ENCODE results near the gene PHYKPL.

Gene PHYKPL

DNA sequence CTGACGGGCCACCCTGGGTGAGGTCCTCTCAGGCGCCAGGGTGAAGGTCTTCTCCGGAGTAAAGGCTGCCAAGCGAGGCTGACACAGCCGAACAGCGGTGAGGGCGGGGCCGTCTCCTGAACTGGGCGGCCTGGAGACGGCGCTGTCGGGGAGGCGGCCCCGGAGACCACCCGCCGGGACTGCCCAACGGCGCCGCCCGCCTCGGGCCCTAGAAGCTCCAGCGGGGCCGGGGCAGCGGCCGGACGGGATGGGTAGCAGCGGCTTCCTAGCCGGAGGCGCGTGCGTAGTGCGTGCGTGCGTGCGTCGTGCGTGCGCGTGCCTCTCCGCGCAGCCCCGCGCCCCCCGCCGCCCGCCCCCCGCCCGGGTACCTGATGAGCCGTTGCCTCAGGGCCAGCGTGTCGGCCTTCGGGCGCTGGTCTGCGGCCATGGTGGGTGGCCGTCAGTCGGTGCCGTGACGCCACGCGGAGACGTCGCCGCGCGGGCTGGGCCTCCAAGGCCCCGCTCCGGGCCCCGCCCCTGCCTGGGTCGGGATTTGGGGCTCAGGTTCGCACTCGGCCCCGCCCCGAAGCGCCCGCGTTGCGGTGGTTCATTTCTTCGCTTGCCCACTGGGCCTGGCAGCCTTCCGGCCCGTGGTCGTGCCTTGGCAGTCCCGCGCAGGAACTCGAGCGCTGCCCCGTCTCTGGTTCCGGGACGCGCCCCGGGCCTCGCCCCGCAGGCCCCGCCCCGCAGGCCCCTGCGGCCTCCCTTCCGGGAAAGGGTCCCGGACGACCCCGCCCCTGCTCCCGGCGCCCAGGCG, at the start of gene PHYKPL:
Gene PHYKPL, minus strand, starts transcription at position 679 of the 796 bp plus-strand sequence. Its CDS starts 252 bp downstream, at position 427.
- peak; percentile 27 to 44 for DNase-seq (ENCODE audit: low read depth in 2 of 2)

GRCh38 chr5:178282391-178282790, 49.8 kb upstream of the PHYKPL start:
- DNase-seq (ENCODE audit: low read depth in 2 of 2): no peak

GRCh38 chr5:178281331-178281730, 48.7 kb upstream of the PHYKPL start:
- no peak for DNase-seq (ENCODE audit: low read depth in 2 of 2)

DNA sequence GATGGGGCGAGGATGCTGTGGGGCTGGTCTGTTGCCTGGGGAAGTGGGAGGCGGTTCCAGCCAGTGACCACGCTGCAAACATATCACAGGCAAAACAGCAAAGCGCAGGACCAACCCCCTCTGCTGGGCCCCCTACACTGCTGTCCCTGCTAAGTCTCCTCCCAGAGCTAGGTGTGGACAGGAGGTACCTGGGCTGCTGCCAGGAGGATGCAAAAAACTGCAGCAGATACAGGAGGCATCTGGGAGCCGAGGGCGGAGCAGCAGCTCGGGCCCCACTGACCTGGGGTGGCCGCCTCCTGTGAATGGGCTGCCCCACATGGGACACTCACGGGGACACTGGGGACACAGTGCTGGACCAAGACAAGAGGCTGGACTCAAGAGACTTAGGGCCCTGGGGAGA, 48.0 kb upstream of the PHYKPL start:
- DNase-seq (ENCODE audit: low read depth in 2 of 2): no peak

GRCh38 chr5:178279723-178280438, 47.3 kb upstream of the PHYKPL start:
- DNase-seq (ENCODE audit: low read depth in 2 of 2): peak; percentile 36 to 37

DNA sequence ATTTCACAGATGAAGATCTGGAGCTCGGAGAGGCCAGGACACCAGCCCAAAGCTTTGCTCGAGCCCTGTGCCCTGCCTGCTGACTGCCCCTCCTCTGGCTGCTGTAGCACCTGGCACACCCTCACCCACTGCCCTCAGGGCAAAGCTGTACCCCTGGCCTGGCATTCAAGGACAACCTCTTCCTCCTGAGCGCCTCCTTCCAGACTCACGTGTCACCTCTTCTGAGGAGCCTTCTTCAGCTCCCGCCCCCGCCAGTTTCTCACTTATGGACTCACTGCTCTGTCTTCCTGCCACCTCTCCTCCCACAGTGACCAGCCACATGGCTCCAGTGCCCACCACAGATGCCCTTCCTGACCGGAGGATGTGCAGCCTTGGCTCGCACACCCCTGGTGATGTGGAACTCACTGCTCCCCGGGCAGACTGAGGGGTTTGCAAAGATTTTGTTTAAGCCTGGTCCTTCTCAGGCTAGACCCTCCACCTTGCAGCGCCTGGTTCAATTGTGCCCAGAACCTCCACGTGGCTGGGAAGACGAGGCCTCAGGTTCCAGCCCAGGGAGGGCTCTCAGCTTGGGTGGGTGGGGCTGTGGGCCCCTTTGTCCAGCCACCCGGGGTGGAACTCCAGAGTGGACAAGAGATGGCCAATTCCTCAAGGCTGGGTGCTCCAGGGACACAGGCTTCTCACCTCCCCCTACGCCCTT, 46.6 kb upstream of the PHYKPL start:
- no peak for DNase-seq (ENCODE audit: low read depth in 2 of 2)

- DNase-seq (ENCODE audit: low read depth in 2 of 2): no peak
Observed at GRCh38 chr5:178278358-178279023, 45.9 kb upstream of the PHYKPL start.

- DNase-seq (ENCODE audit: low read depth in 2 of 2): no peak
Observed at GRCh38 chr5:178277866-178278265, 45.3 kb upstream of the PHYKPL start.

DNA sequence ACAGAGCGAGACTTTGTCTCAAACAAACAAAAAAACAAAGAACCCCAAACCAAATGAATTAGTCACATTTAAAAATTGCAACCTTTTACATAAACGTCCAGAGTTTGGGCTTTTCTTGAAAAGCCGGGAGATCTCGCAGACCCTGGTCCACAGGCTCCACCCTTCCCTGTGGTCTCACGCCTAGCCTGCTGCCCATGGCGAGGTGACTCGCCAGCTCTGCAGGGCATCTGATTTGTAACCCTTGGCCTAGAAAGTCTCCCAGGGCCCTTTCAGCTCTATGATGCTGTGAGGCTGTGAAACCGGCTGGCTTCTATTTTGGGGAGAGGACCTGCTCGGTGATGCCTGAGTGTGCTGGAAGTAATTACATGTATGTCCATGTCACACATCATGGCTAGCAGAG, 44.7 kb upstream of the PHYKPL start:
- DNase-seq (ENCODE audit: low read depth in 2 of 2): no peak

GRCh38 chr5:178274781-178275537, 42.4 kb upstream of the PHYKPL start:
- no peak for DNase-seq (ENCODE audit: low read depth in 2 of 2)

DNA sequence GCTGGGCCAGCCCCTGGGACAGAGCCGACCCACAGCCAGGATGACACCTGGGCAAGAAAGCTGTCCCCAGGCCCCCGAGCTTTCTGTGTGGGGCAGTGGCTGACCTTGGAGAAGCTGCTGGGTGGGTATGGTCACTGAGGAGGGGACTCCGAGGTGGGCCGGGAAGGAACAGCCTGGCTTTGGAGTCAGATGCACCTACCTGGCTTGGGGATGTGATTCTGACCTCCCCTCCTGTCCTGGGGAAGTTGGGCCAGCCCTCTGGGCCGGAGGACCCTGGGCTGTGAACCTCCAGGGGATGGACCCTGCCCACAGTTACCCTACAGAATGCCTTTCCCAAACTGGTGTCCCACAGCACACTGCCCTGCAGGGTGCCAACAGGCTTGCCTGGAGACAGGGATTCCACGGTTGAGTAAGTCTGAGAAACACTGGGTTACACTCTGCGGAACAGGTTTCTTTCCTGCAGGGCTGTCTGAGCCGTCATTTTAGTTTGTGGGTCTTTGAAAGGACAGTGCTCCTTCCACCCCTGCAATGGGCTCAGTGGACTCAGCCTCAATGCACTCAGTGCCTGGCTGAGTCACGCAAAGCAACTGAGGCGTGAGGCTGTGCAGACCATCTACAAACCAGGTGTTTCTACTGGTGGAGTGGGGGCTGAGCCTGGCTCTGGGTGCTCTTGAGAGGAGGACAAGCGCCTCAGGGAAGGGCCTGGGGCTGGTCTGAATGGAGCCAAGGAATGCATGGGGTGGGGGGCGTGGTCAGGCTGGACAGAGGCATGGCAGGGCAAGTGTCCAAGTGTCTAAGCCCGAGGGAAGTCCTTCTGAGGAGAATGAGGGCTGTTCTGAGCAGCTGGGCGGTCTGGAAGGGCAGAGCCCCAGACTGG, 41.3 kb upstream of the PHYKPL start:
- no peak for DNase-seq (ENCODE audit: low read depth in 2 of 2)

DNA sequence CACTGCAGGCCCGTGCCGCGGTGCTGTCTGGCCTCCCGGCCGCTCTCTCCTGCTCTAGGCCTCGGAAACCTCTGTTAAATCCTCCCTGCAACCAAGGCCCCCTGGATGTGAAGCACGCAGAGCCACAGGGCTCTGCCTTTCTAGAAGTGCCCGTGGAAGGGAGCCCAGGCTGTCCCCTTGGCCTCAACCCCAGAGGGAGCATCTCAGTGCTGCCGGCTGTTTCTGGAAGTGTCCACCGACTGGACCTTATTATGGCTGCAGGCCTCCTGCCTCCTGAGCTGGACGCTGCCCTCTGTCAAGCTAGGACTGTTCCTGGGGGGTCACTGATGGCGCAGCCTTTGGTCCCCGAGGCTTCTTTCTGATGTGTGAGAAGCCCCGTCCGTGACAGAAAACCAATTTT, 40.4 kb upstream of the PHYKPL start:
- no peak for DNase-seq (ENCODE audit: low read depth in 2 of 2)

DNA sequence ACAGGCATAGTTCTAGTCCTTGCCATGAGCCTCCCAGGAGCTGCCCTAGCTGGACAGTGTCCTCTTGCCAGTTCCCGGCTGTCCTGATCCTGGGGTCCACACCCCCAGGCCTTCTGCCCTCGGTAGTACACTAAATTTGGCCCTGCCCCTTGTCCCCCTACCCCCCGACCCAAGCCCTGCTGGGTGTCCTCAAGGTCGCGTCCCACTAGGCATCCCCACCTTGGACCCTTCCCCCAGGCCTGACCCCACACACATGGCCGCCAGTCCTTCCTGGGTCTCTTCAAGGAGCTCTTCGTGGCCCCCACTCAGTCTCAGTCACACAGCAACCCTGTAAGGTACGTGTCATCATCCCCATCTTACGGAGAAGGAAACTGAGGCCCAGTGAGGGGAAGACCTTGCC, 40.0 kb upstream of the PHYKPL start:
- DNase-seq (ENCODE audit: low read depth in 2 of 2): no peak

DNA sequence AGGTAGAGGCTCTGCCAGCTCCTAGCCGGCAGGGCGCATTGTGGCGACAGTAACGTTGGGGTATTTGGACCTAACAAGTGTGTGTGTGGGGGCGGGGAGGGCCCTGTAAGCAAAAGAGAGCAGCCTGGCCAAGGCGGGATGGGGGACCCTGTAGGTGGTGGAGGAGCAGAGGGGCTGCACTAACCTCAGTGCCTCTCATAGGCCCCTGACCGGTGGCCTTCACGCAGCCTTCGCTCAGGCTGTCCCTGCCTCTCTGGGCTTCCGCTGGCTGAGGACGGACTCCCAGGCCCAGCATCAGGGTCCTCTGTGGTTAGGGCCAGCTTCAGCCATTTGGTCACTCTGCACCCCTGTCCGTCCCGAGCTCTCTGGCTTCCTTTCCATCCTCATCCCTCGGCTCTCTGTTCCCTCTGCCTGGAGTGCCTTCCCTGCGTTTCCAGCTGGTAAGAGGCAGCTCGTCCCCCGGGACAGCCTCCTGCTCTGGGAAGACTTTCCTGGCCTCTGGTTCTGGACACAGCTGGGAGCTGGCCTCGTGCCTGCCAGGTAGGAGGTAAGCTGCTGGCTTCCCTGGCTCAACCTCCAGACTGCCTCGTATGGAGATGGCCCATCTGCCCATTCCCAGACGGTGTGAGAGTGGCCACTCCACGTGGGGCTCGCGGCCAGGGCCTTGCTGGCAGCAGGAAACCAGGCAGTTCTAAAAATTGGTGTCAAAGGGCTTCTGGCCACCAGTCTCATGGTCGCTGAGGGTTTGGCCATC, 39.3 kb upstream of the PHYKPL start:
- no peak for DNase-seq (ENCODE audit: low read depth in 2 of 2)

GRCh38 chr5:178271231-178271630, 38.6 kb upstream of the PHYKPL start:
- no peak for DNase-seq (ENCODE audit: low read depth in 2 of 2)

DNA sequence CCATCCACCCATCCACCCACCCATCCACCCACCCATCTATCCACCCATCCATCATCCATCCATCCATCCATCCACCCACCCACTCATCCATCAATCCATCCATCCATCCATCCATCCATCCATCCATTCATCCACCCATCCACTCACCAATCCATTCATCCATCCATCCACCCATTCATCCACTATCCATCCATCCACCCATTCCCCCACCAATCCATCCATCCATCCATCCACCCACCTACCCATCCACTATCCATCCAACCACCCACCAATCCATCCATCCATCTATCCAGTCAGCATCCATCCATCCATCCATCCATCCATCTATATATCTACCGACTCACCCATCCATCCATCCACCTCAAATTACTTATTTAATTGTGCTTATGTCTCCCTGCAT, 36.9 kb upstream of the PHYKPL start:
- DNase-seq (ENCODE audit: low read depth in 2 of 2): no peak

GRCh38 chr5:178267876-178268275, 35.3 kb upstream of the PHYKPL start:
- no peak for DNase-seq (ENCODE audit: low read depth in 2 of 2)

DNA sequence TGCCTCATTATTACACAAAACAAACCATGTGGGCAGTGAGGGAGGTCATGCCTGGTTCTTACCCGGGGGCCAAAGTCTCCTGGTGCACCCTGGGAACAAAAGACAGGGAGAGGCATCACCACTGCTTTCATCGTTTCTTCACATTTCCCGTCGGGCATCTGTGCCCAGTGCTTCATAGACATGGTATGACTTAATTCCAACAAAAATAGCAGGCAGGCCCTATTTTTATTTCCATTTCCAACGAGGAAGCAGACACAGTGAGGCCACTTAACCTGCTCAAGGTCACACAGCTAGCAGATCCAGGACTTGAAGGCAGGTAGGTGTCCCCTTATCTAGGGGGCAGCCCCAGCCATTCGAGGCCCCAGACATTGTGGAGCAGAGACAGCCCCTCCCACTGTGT, 34.6 kb upstream of the PHYKPL start:
- DNase-seq (ENCODE audit: low read depth in 2 of 2): no peak

GRCh38 chr5:178266581-178266980, 34.0 kb upstream of the PHYKPL start:
- DNase-seq (ENCODE audit: low read depth in 2 of 2): no peak

- DNase-seq (ENCODE audit: low read depth in 2 of 2): no peak
Observed at GRCh38 chr5:178265746-178266145, 33.1 kb upstream of the PHYKPL start.
